ENCODE measurements around the gene TMEM150A. TPM values are rescaled to one million over a fixed set of nuclear protein-coding genes. Genes with fewer than 3 reads are reported as not detected.

TMEM150A gene
- polyA plus RNA-seq, 1 donor from 2014 or later: 8.4 TPM

GRCh38 chr2:85548608-85548900 lies 53.9 kb downstream of the TMEM150A start:
- Histone ChIP-seq H3K9ac (ENCODE audit: low read length) (no peak overlapping the region), H3K4me3 (ENCODE audit: low read length) (no peak overlapping the region), H4K20me1 (ENCODE audit: insufficient read depth) (no peaks in the 10 kb centered on the region), H3F3A (ENCODE audit: insufficient read depth, low read length, poor library complexity, severe bottlenecking) (no peaks in the 10 kb centered on the region), H3K27me3 (ENCODE audit: insufficient read depth, low read depth, low read length) (no peaks in the 10 kb centered on the region), H3K9me2 (ENCODE audit: insufficient read depth, low read length) (no peaks in the 10 kb centered on the region), H3K36me3 (ENCODE audit: insufficient read depth, low read length) (peaks cover 5% of the 10 kb centered on the region), H3K79me2 (replicated peaks; ENCODE audit: insufficient read depth, low read length) (no peaks in the 10 kb centered on the region), H3K27ac (ENCODE audit: low read length) (no peak overlapping the region), H3K9me3 (ENCODE audit: low read length) (no peaks in the 10 kb centered on the region), H3K4me2 (ENCODE audit: low read length) (no peak overlapping the region), H2AFZ (ENCODE audit: low read depth, low read length) (no peak overlapping the region)
- no peak for TF ChIP-seq EP300 (conservative IDR thresholded peaks at IDR 0.05; ENCODE audit: poor library complexity, severe bottlenecking)

Small RNAs within 50 kb of the gene (small RNA-seq; reads per million reads assigned to genes)
- 0 to 0.41 (median 0.03) reads per million in 3 experiments for gene RN7SL126P

Other genes with a start within 250 kb of the TMEM150A start
- 10.9 and 13.3 TPM in 2 replicates for gene RETSAT, start 248.2 kb downstream of the TMEM150A start, polyA plus RNA-seq
- gene ELMOD3, start 247.9 kb downstream of the TMEM150A start, polyA plus RNA-seq: 39.7 and 52.6 TPM in 2 replicates
- gene CAPG, start 192.3 kb downstream of the TMEM150A start, polyA plus RNA-seq: not detected in 2 replicates
- not detected in 2 replicates for gene SH2D6, start 184.0 kb downstream of the TMEM150A start, polyA plus RNA-seq
- 230 and 233 TPM in 2 replicates for gene MAT2A, start 63.5 kb downstream of the TMEM150A start, polyA plus RNA-seq
- 33.9 and 41.4 TPM in 2 replicates for gene GGCX, start 41.2 kb downstream of the TMEM150A start, polyA plus RNA-seq
- not detected in 2 replicates for gene VAMP8, start 25.1 kb downstream of the TMEM150A start, polyA plus RNA-seq
- gene VAMP5, start 18.3 kb downstream of the TMEM150A start, polyA plus RNA-seq: not detected in 2 replicates
- gene RNF181, start 7.0 kb downstream of the TMEM150A start, polyA plus RNA-seq: 296 and 330 TPM in 2 replicates
- 28.0 and 42.6 TPM in 2 replicates for gene C2orf68, start 9.4 kb upstream of the TMEM150A start, polyA plus RNA-seq
- 77.6 and 89.9 TPM in 2 replicates for gene USP39, start 13.5 kb upstream of the TMEM150A start, polyA plus RNA-seq
- not detected in 2 replicates for gene SFTPB, start 65.5 kb upstream of the TMEM150A start, polyA plus RNA-seq
- not detected in 2 replicates for gene GNLY, start 91.7 kb upstream of the TMEM150A start, polyA plus RNA-seq
- gene ATOH8, start 151.3 kb upstream of the TMEM150A start, polyA plus RNA-seq: 0.92 and 1.6 TPM in 2 replicates